CD4-positive, alpha-beta memory T cell (primary cell): ENCODE measurements around the gene ZNF830. TPM values are rescaled to one million over a fixed set of nuclear protein-coding genes. Genes with fewer than 3 reads are reported as not detected.
A peak's percentile ranks its signal among the peaks of the same experiment; 100 is the strongest.
"Not testable (repeated sequence)": the region's sequence is repeated elsewhere in the genome, so short reads cannot be mapped to it uniquely, and the experiment has no call there.

Source experiments
- CTCF ChIA-PET: fragments of 350-600 bp; sonication (Branson Sonifier 250); formaldehyde crosslinking; loops from one replicate; lab custom pipeline; 2021; ENCODE audit warnings: inconsistent platforms; ENCODE audit not compliant: partially characterized antibody; lab: Charles Lee
- POLR2A ChIA-PET: fragments of 350-600 bp; sonication (Branson Sonifier 250); formaldehyde crosslinking; loops from one replicate; lab custom pipeline; 2021; ENCODE audit not compliant: partially characterized antibody; lab: Charles Lee
- DNase-seq, 5 donors: peaks; one replicate each; pipeline versions ENCODE4 v3.0.0 to v3.0.0-alpha.2; 2020 to 2022; ENCODE audit warnings: mixed read lengths in 1 of 5
- H3K27ac ChIP-seq: one replicate; pipeline ENCODE4 v1.7.0; 2013; ENCODE audit warnings: low read depth, low read length
- H3K27me3 ChIP-seq: 2 replicates; pipeline ENCODE4 v1.7.0; 2013; ENCODE audit warnings: mild to moderate bottlenecking, low read length, moderate library complexity; ENCODE audit not compliant: insufficient read depth
- H3K36me3 ChIP-seq: 2 replicates; pipeline ENCODE4 v1.7.0; 2013; ENCODE audit warnings: mild to moderate bottlenecking, low read length, moderate library complexity; ENCODE audit not compliant: insufficient read depth
- H3K4me1 ChIP-seq: 2 replicates; pipeline ENCODE4 v1.7.0; 2013; ENCODE audit warnings: mild to moderate bottlenecking, low read length, moderate library complexity; ENCODE audit not compliant: insufficient read depth
- H3K4me3 ChIP-seq, 2 donors: one replicate each; pipeline ENCODE4 v1.7.0; 2013; ENCODE audit warnings: low read length in 2 of 2, mild to moderate bottlenecking in 1 of 2
- H3K9me3 ChIP-seq, 2 donors: one replicate each; pipeline ENCODE4 v1.7.0; 2013; ENCODE audit warnings: low read length in 2 of 2, control low read depth in 1 of 2; ENCODE audit not compliant: control insufficient read depth in 1 of 2
- H3K27ac Mint-ChIP-seq, 7 donors: one replicate each; pipeline ENCODE4 v1.8.0; 2020 to 2021; ENCODE audit warnings: mixed read lengths in 7 of 7, mild to moderate bottlenecking in 6 of 7, inconsistent platforms in 3 of 7, moderate library complexity in 3 of 7
- H3K27me3 Mint-ChIP-seq, 2 donors: one replicate each; pipeline ENCODE4 v1.8.0; 2020 to 2021; ENCODE audit warnings: mixed read lengths in 2 of 2
- H3K36me3 Mint-ChIP-seq, 2 donors: one replicate each; pipeline ENCODE4 v1.8.0; 2020 to 2021; ENCODE audit warnings: mixed read lengths in 2 of 2, inconsistent platforms in 1 of 2, mild to moderate bottlenecking in 1 of 2
- H3K4me1 Mint-ChIP-seq, 4 donors: one replicate each; pipeline ENCODE4 v1.8.0; 2020 to 2021; ENCODE audit warnings: mixed read lengths in 4 of 4, mild to moderate bottlenecking in 1 of 4
- H3K4me3 Mint-ChIP-seq, 8 donors: one replicate each; pipeline ENCODE4 v1.8.0; 2020 to 2021; ENCODE audit warnings: mixed read lengths in 8 of 8, mild to moderate bottlenecking in 7 of 8, moderate library complexity in 6 of 8, inconsistent platforms in 3 of 8
- H3K9me3 Mint-ChIP-seq, 8 donors: one replicate each; pipeline ENCODE4 v1.8.0; 2020 to 2021; ENCODE audit warnings: mixed read lengths in 8 of 8, mild to moderate bottlenecking in 5 of 8, inconsistent platforms in 3 of 8, moderate library complexity in 1 of 8
- intact Hi-C: fragments of 100-400 bp; cut with micrococcal nuclease; formaldehyde crosslinking; loops from one replicate; pipeline ENCODE4 v1.15.1; 2023
- polyA plus RNA-seq, 2 donors: library from polyadenylated mRNA; unstranded; fragments of 300-500 nt; fragmentation: Illumina TruSeq; gene quantifications; one replicate each; pipeline ENCODE4 v1.2.3, GENCODE V29; 2021
- total RNA-seq, 2 experiments: library from RNA; stranded (reverse); gene quantifications; one replicate each; pipeline ENCODE4 v1.2.3, GENCODE V29; 2021

ZNF830 gene
- total and polyA plus RNA-seq, 4 experiments from 2014 or later, result 16.7 to 44.0 (median 32.7) TPM

DNA sequence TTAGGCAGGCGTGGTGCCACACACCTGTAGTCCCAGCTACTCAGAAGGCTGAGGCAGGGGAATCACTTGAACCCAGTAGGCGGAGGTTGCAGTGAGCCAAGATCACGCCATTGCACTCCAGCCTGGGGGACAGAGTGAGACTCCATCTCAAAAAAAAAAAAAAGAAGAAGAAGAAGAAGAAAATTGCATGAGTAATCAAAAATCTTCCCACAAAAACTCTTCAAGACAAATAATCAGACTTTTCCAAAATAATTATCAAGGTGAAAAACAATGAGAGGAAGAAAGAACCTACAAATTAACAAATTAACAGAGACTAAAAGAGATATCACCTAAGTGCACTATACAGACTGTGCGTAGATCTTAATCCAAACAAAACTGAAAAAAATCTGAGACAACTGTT, 10.6 kb upstream of the ZNF830 start:
- CTCF ChIA-PET, H3K4me1 ChIP-seq, H3K27ac Mint-ChIP-seq, POLR2A ChIA-PET, intact Hi-C loops, H3K27me3 Mint-ChIP-seq, H3K9me3 Mint-ChIP-seq, H3K4me3 Mint-ChIP-seq, H3K9me3 ChIP-seq, H3K27me3 ChIP-seq, DNase-seq, H3K36me3 ChIP-seq, H3K36me3 Mint-ChIP-seq, H3K4me1 Mint-ChIP-seq, H3K27ac ChIP-seq, H3K4me3 ChIP-seq: not testable (repeated sequence)

DNA sequence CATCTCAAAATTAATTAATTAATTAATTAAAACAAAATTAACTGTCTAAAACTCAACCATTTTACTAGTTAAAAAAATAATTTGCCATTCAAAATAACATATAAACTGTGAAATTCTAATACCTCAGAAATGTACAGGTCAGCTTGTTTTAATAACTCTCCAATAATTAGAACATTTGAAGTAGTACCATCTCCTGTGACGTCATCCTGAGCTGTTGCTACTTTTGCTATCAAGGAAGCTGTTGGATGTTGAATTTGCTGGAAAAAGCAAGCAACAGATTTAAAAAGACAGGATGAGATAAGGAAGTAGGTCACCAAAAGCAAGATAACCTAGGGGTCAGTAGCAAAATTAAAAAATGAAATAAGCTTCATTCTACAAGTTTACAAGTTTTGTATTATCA, 2.9 kb upstream of the ZNF830 start:
- Mint-ChIP-seq H3K4me3 (no peak overlapping the region), H3K9me3 (peaks cover 0 to 5% (median 0%) of the 10 kb centered on the region in 8 donors), H3K36me3 (peaks cover 9 to 12% of the 10 kb centered on the region in 2 donors), H3K4me1 (peaks cover 13 to 27% (median 21%) of the 10 kb centered on the region in 4 donors), H3K27me3 (peaks cover 0 to 4% of the 10 kb centered on the region in 2 donors), H3K27ac (no peak overlapping the region)
- peaks cover under 1% of the 10 kb centered on the region for H3K36me3 ChIP-seq
- ChIA-PET POLR2A (interaction anchor here (1.1 kb wide), 1 partner anchor 16 kb away, joined by 3 read pairs; no protein-coding TSS in a partner anchor), CTCF (interaction anchor here (0.5 to 1.0 kb wide), 2 partner anchors 76 to 131 kb away, joined by 3 to 4 read pairs; no protein-coding TSS in a partner anchor)
- H3K4me1 ChIP-seq, result peaks cover 20% of the 10 kb centered on the region
- intact Hi-C loops, result no loop called here
- no peaks in the 10 kb centered on the region for H3K9me3 ChIP-seq
- no peak for DNase-seq
- no peak overlapping the region for H3K4me3 ChIP-seq
- no peak overlapping the region for H3K27ac ChIP-seq
- H3K27me3 ChIP-seq, result no peaks in the 10 kb centered on the region

DNA sequence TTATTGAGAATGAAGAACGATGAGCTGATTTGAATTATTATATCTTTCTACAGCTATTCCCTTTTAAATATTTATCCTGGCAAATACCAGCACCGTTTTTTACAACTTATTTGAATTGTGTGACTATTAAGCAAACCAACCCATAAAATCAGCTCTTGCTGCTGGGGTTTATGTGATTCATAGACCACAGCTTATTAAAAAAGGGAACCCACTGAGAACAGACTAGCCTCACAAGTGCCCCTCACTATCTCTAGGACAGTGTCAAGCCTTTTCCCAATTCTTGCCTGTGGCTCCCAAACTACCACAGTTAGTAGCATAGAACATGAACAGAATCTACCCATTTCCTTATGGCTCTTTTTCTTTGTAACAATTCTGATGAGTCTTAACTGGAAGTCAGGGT, 12.8 kb downstream of the ZNF830 start:
- no peaks in the 10 kb centered on the region for H3K27me3 Mint-ChIP-seq
- H3K4me1 ChIP-seq, result no peaks in the 10 kb centered on the region
- DNase-seq, result no peak
- no peak overlapping the region for H3K4me3 Mint-ChIP-seq
- ChIA-PET CTCF (interaction anchor here (1.2 to 1.3 kb wide), 2 partner anchors 9 to 145 kb away, joined by 3 read pairs; no protein-coding TSS in a partner anchor), POLR2A (interaction anchor here (0.7 to 1.9 kb wide), 4 partner anchors 10 to 89 kb away, joined by 3 to 9 read pairs (median 5); partner anchors contain the start of genes CCT6B and ZNF830)
- no peak overlapping the region for H3K27ac Mint-ChIP-seq
- H3K27me3 ChIP-seq, result no peaks in the 10 kb centered on the region
- intact Hi-C loops, result no loop called here
- H3K4me3 ChIP-seq, result no peak overlapping the region
- no peak overlapping the region for H3K27ac ChIP-seq
- H3K4me1 Mint-ChIP-seq, result peaks cover under 1 to 2% (median 2%) of the 10 kb centered on the region in 4 donors
- H3K36me3 ChIP-seq, result no peaks in the 10 kb centered on the region
- H3K36me3 Mint-ChIP-seq, result peaks cover 4 to 7% of the 10 kb centered on the region in 2 donors
- no peaks in the 10 kb centered on the region for H3K9me3 ChIP-seq
- H3K9me3 Mint-ChIP-seq, result no peaks in the 10 kb centered on the region

DNA sequence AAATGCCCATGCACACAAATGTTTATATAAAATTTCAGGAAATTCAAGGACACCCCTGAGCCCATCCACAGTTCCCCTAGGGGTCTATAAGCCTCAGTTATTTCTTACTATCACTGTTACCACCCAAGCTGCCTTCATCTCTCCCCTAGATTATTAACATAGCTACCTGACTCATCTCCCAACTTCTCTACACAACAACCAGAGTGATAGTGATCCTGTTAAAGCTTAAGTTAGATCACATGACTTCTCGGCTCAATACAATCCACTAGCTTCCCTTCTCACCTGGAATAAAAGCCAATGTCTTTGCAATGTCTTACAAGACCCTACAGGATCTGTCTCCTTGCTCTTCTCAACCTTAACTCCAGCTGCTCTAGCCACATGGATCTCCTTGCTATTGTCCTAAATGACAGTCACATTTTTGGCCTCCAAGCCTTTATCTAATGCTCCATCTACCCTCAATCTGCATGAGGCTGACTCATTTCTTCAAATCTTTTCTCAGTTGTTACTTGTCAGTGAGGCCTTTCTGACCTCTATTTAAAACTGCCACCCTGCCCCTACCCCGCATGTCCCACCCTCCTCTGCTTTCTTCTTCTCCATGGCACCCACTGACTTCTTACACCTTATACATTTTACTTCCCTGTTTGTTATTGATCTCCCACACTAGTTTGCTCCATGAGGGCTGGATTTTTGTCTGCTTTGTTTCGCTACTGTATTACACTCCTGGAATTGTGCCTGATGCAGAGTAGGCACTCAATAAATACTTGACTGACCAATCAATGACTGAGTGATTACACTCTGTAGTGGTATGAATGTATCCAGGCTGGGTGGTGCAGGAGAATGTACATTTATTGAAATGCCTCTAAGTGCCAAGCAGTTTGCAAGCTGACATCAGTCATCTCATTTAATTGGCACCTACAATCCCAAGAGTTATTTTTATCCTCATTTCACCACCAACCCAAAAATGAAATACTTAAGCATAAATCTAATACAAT, 13.8 kb downstream of the ZNF830 start:
- CTCF ChIA-PET, result interaction anchor here (1.2 to 1.3 kb wide), 2 partner anchors 10 to 144 kb away, joined by 3 read pairs; no protein-coding TSS in a partner anchor
- H3K27me3 ChIP-seq, result no peaks in the 10 kb centered on the region
- no peaks in the 10 kb centered on the region for H3K27me3 Mint-ChIP-seq

DNA sequence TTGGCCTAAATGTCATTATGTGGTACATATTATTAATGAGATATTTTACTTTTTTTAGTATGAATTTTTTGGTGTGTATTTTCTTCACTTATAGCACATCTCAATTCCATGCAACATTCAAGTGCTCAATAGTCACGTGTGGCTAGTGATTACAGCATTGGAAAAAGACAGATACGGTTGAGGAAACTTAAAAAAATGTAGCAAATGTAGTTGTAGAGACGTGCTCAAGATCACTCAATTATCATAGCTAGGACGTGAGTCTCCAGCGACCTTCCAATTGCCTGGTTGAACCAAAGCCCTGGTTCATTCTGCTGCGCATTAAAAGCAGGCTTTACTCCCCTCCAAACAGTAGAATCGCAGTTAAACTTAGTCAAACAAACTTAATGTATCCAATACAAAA, 17.8 kb downstream of the ZNF830 start:
- Histone ChIP-seq H3K27me3 (no peaks in the 10 kb centered on the region), H3K9me3 (no peaks in the 10 kb centered on the region), H3K4me3 (no peak overlapping the region), H3K4me1 (peaks cover 40% of the 10 kb centered on the region), H3K27ac (no peak overlapping the region), H3K36me3 (no peaks in the 10 kb centered on the region)
- intact Hi-C loops, result no loop called here
- no peaks in the 10 kb centered on the region for H3K9me3 Mint-ChIP-seq
- H3K4me1 Mint-ChIP-seq, result peaks cover 32 to 46% (median 38%) of the 10 kb centered on the region in 4 donors
- peaks cover 12 to 19% of the 10 kb centered on the region in 2 donors for H3K36me3 Mint-ChIP-seq
- CTCF ChIA-PET, result interaction anchor here (2.5 to 4.7 kb wide), 2 partner anchors 12 to 110 kb away, joined by 8 to 15 read pairs; no protein-coding TSS in a partner anchor
- POLR2A ChIA-PET, result interaction anchor here (0.9 to 4.4 kb wide), 4 partner anchors 15 to 259 kb away, joined by 3 to 43 read pairs (median 3); partner anchors contain the start of genes CCT6B and ZNF830
- DNase-seq, result no peak
- no peaks in the 10 kb centered on the region for H3K27me3 Mint-ChIP-seq
- peak overlapping the region in 4 of 8 donors; percentile 49 to 61 (median 56) for H3K4me3 Mint-ChIP-seq
- peak overlapping the region in 5 of 7 donors; percentile 11 to 98 (median 93) for H3K27ac Mint-ChIP-seq

More for the DNA sequence above, 13.8 kb downstream of the ZNF830 start:
- Mint-ChIP-seq H3K9me3 (no peaks in the 10 kb centered on the region), H3K4me1 (peaks cover 9 to 11% (median 10%) of the 10 kb centered on the region in 4 donors), H3K4me3 (no peak overlapping the region), H3K36me3 (peaks cover 0 to 5% of the 10 kb centered on the region in 2 donors), H3K27ac (no peak overlapping the region)
- Histone ChIP-seq H3K9me3 (no peaks in the 10 kb centered on the region), H3K36me3 (no peaks in the 10 kb centered on the region), H3K27ac (no peak overlapping the region), H3K4me1 (peaks cover 9% of the 10 kb centered on the region), H3K4me3 (no peak overlapping the region)
- no peak for DNase-seq
- POLR2A ChIA-PET, result interaction anchor here (1.4 to 1.9 kb wide), 3 partner anchors 11 to 88 kb away, joined by 3 to 9 read pairs (median 7); partner anchors contain the start of genes CCT6B and ZNF830
- intact Hi-C loops, result no loop called here

DNA sequence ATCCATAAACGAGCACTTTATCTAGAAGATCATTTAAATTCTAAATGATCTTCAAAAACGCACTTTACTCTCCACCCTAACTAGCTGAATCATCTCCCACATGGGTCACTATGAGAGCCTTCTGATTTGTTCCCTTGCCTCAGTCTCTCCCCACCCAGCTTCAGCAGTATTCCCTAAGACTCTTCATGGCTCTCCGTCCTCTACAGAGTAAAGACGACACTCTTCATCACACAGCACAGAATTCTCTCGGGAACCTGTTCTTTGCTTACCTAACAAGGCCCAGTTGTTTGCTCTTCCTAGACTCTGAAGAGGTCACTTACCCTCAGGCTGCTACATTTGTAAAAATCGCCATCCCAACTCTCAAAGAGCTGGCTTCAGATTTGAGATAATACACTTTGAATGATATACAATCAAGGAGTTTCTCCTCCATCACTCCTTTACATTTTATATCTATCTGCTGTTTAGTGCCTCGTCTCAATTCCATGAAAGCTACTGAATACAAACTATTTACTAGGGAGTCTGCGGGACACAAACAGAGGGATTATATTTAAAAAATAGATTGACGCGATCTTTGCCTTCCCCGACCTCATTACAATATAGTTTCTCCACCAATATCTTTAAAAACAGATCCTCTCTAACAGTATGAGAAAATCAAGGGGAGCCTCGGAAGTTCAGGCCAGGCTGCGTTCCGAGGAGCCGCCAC, 18.5 kb downstream of the ZNF830 start:
- H3K27ac ChIP-seq, result peak overlapping the region; percentile 97
- Mint-ChIP-seq H3K4me1 (peaks cover 34 to 50% (median 42%) of the 10 kb centered on the region in 4 donors), H3K27me3 (no peaks in the 10 kb centered on the region), H3K27ac (peak overlapping the region; percentile 93 to 99 (median 98)), H3K4me3 (peak overlapping the region; percentile 92 to 98 (median 94)), H3K9me3 (no peaks in the 10 kb centered on the region), H3K36me3 (peaks cover 12 to 22% of the 10 kb centered on the region in 2 donors)
- H3K27me3 ChIP-seq, result no peaks in the 10 kb centered on the region
- H3K4me1 ChIP-seq, result peaks cover 41% of the 10 kb centered on the region
- peak overlapping the region; percentile 26 to 68 for H3K4me3 ChIP-seq
- CTCF ChIA-PET, result interaction anchor here (1.0 to 4.7 kb wide), 5 partner anchors 12 to 438 kb away, joined by 4 to 15 read pairs (median 8); partner anchors contain the start of gene RAD51D
- H3K9me3 ChIP-seq, result no peaks in the 10 kb centered on the region
- DNase-seq, result no peak
- intact Hi-C loops, result loop anchor here (1.0 to 5.0 kb wide), 3 partner anchors 18 to 138 kb away; partner anchors contain the start of genes CCT6B, RFFL and ZNF830
- POLR2A ChIA-PET, result interaction anchor here (0.9 to 4.4 kb wide), 15 partner anchors 12 to 258 kb away, joined by 3 to 43 read pairs (median 5); partner anchors contain the start of genes CCT6B, NLE1, RAD51D and ZNF830
- no peaks in the 10 kb centered on the region for H3K36me3 ChIP-seq
